WERI-Rb-1 (cell line): ENCODE results near the gene POLK.
"Not testable (repeated sequence)": the region's sequence is repeated elsewhere in the genome, so short reads cannot be mapped to it uniquely, and the experiment has no call there.

ENCODE experiments used
- DNase-seq: peaks from one replicate; pipeline ENCODE4 v3.0.0-alpha.2; 2020
- H3K27ac ChIP-seq: fragments of 250-450 bp; sonication (Bioruptor Pico); 2 replicates; pipeline ENCODE4 v1.5.1; 2020; ENCODE audit warnings: mild to moderate bottlenecking, moderate library complexity
- H3K27me3 ChIP-seq: fragments of 250-450 bp; sonication (Bioruptor Pico); 2 replicates; pipeline ENCODE4 v1.5.1; 2021; ENCODE audit warnings: mild to moderate bottlenecking, low read depth, moderate library complexity; ENCODE audit not compliant: insufficient read depth, severe bottlenecking
- H3K36me3 ChIP-seq: fragments of 250-450 bp; sonication (Bioruptor Pico); 2 replicates; pipeline ENCODE4 v1.5.1; 2020; ENCODE audit warnings: mild to moderate bottlenecking, moderate library complexity
- H3K4me3 ChIP-seq: 2 replicates; pipeline ENCODE4 v1.5.1; 2011; ENCODE audit warnings: low read depth, mild to moderate bottlenecking, control low read depth, low read length
- H3K9me3 ChIP-seq: fragments of 250-450 bp; sonication (Bioruptor Pico); 2 replicates; pipeline ENCODE4 v1.5.1; 2021; ENCODE audit warnings: mild to moderate bottlenecking, moderate library complexity; ENCODE audit not compliant: severe bottlenecking
- TF ChIP-seq, protein P1 (sequence below): IDR thresholded peaks from 2 replicates; pipeline ENCODE4 v1.5.1; 2011; ENCODE audit warnings: low read depth, mild to moderate bottlenecking, control low read depth, inconsistent platforms, low read length

Gene POLK

DNA sequence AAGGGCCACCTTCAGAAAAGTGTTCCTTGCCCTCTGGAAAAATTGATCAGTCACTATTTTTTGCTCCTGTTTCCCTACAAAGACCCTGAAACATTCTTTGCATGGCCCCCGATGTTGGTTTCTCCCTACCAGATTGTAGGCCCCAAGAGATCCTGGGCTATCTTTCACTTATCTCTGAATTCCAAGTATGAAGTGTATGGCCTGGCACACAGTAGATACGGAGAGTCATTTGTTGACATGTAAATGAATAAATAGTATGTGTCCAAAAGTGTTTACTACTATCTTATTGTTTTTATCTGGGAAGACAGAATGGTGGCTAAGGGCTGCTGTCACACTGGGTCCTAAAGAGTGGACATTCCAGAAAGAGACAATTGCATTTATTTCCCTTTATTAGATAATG is 92.1 kb downstream of the POLK start:
- H3K27ac ChIP-seq: no peak overlapping the region

DNA sequence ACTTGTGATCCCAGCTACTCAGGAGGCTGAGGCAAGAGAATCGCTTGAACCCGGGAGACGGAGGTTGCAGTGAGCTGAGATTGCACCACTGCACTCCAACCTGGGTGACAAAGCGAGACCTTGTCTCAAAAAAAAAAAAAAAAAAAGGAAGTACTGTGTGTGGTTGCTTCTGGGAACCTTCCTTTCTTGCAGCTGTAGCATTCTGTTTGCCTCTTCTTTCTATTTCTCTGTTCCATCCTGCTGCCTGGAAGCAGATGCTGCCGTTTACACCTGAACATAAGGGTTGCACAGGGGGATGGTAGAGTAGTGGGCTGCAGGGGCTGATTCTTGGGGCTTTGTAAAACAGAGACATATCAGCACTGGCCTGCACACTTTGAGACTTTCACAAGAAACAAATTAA is 95.7 kb downstream of the POLK start:
- not testable (repeated sequence) for H3K27ac ChIP-seq, DNase-seq, H3K9me3 ChIP-seq, H3K4me3 ChIP-seq, H3K27me3 ChIP-seq, H3K36me3 ChIP-seq

More for the DNA sequence above, 92.1 kb downstream of the POLK start:
- H3K4me3 ChIP-seq: no peak overlapping the region
- DNase-seq: no peak
- H3K27me3 ChIP-seq: no peaks in the 10 kb centered on the region
- no peaks in the 10 kb centered on the region for H3K36me3 ChIP-seq
- H3K9me3 ChIP-seq: peaks cover 3% of the 10 kb centered on the region
- TF ChIP-seq, protein P1, sequence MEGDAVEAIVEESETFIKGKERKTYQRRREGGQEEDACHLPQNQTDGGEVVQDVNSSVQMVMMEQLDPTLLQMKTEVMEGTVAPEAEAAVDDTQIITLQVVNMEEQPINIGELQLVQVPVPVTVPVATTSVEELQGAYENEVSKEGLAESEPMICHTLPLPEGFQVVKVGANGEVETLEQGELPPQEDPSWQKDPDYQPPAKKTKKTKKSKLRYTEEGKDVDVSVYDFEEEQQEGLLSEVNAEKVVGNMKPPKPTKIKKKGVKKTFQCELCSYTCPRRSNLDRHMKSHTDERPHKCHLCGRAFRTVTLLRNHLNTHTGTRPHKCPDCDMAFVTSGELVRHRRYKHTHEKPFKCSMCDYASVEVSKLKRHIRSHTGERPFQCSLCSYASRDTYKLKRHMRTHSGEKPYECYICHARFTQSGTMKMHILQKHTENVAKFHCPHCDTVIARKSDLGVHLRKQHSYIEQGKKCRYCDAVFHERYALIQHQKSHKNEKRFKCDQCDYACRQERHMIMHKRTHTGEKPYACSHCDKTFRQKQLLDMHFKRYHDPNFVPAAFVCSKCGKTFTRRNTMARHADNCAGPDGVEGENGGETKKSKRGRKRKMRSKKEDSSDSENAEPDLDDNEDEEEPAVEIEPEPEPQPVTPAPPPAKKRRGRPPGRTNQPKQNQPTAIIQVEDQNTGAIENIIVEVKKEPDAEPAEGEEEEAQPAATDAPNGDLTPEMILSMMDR: no peak

DNA sequence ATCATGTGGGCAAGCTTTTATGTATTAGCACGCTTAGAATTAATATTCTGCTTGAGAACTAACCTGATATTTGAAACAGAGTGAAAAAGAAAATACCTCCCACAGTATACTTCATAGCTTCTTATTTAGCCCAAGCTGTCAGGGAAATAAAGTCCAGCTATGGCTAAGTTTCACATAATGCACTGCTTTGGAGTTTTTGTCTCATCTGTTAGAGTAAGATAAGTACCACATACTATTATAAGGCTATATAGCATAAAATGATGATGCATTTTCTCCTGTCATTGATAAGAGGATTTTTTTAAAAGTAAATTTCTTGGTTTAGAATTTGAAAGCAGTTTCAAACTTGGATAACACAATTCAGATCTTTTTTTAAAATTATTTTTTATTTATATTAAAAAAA is 97.2 kb downstream of the POLK start:
- TF ChIP-seq, protein P1: no peak
- H3K4me3 ChIP-seq: no peak overlapping the region
- peaks cover 3% of the 10 kb centered on the region for H3K9me3 ChIP-seq
- DNase-seq: no peak
- H3K36me3 ChIP-seq: no peaks in the 10 kb centered on the region
- no peaks in the 10 kb centered on the region for H3K27me3 ChIP-seq
- no peak overlapping the region for H3K27ac ChIP-seq

DNA sequence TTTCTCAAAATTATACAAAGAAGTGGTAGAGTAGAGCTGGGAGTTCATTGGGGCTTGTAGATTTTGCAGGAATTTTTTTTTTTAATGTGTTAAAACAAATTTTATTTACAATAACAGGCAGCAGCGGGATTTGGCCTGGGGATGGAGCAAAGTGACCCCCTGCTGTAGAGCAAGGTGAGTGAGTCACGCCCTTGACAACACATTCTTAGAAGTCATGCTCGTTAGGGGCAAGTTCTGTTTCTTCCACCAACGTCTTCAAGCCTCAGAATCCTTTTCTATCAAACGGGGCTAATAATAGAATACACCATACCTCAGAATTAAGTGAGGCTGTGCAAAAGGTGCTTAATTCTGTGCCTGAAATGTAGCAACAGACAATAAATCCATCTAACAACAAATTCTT is 98.5 kb downstream of the POLK start:
- no peaks in the 10 kb centered on the region for H3K27me3 ChIP-seq
- H3K4me3 ChIP-seq: no peak overlapping the region
- no peaks in the 10 kb centered on the region for H3K9me3 ChIP-seq
- H3K27ac ChIP-seq: peak overlapping the region; percentile 65
- DNase-seq: no peak
- no peaks in the 10 kb centered on the region for H3K36me3 ChIP-seq
- TF ChIP-seq, protein P1: no peak

DNA sequence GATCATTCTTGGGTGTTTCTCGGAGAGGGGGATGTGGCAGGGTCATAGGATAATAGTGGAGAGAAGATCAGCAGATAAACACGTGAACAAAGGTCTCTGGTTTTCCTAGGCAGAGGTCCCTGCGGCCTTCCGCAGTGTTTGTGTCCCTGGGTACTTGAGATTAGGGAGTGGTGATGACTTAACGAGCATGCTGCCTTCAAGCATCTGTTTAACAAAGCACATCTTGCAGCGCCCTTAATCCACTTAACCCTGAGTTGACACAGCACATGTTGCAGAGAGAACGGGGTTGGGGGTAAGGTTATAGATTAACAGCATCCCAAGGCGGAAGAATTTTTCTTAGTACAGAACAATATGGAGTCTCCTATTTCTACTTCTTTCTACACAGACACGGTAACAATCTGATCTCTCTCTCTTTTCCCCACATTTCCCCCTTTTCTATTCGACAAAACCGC is 99.2 kb downstream of the POLK start:
- peak; percentile 80 for DNase-seq
- not testable (repeated sequence) for H3K9me3 ChIP-seq, H3K36me3 ChIP-seq, H3K27me3 ChIP-seq, H3K4me3 ChIP-seq
- H3K27ac ChIP-seq: peak overlapping the region; percentile 65

DNA sequence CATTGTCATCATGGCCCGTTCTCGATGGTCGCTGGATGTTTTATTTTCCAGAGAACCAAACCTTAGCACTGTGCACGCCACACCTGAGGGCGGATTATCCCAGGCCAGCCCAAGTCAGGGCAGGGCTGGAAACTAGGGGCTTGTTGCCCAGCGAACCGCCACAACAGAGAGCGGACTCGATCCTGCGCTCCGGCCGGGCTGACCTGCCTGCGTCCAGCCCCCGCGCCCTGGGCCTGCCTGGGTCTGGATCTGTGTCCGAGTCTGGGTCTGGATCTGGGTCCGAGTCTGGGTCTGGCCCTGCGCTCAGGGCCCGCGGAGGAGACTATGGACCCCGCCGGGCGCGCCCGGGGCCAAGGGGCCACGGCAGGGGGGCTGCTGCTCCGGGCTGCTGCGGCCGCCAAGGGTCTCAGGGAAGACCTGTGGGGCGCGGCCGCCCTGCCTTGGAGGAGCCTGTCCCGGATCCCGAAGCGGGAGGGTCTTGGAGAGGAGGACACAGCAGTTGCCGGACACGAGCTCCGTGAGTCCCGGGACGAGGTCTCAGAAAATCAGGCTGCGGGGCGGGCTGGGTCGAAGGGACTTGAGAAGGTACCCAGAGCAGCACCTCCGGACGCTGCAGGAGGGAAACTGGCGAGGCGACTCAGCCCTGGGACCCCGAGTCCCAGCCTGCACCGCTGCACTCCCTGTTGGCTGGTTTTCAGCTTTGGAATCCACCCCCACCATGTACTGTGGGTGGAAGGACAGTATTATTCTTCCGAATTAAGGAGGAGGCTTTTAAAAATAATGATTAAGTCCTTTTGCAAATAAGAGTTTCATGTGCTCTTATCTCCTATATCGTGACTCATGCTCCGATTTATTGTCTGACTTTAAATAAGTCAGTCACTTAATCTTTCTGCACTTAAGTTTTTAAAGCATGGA is 99.9 kb downstream of the POLK start, which contains the start of gene ANKDD1B:
ANKDD1B (plus strand) TSS at position 143 of the 915 bp plus-strand sequence; CDS start at position 325, 182 bp downstream.
- Histone ChIP-seq H3K27me3 (no peaks in the 10 kb centered on the region), H3K9me3 (no peaks in the 10 kb centered on the region), H3K4me3 (no peak within 1 kb of the TSS), H3K36me3 (no peaks in the 10 kb centered on the region), H3K27ac (peak within 1 kb of the TSS; percentile 65)
- DNase-seq: peak; percentile 16
- TF ChIP-seq, protein P1: no peak

DNA sequence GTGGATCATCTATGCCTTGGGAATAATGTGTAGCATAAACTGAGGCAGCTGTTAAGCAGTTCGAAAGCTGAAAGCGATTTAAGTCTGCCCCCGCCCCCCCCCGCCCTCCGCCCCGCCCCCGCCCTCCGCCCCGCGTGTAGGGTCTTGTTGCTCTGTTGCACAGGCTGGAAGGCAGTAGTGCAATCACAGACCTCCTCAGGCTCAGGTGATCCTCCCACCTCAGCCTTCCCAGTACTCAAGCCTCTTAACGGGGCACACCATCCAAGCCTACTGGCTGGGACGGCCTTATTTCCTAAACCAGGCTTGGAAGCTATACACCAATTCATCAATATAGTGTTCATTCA is 100.5 kb downstream of the POLK start:
- TF ChIP-seq, protein P1: no peak
- Histone ChIP-seq H3K9me3 (no peaks in the 10 kb centered on the region), H3K4me3 (no peak overlapping the region), H3K27me3 (no peaks in the 10 kb centered on the region), H3K36me3 (no peaks in the 10 kb centered on the region), H3K27ac (no peak overlapping the region)
- no peak for DNase-seq
